Cardiac atrium fibroblast (primary cell): ENCODE measurements around the gene TMEM225. TPM values are rescaled to one million over a fixed set of nuclear protein-coding genes. Genes with fewer than 3 reads are reported as not detected.

ENCODE experiments used
- total RNA-seq: library from RNA; depleted of rRNA; stranded (reverse); fragments of >200 nt; gene quantifications from 2 replicates; pipeline ENCODE4 v1.2.3, GENCODE V29; 2015

Gene TMEM225, protein sequence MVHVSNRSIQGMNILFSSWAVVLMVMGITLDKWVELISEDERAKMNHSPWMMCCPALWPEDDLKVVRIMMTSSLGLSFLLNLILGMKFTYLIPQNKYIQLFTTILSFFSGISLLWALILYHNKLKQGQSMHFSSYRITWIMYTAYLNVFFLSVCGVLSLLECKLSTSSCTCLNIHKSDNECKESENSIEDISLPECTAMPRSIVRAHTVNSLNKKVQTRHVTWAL
- not detected in 2 replicates for total RNA-seq

GRCh38 chr11:123885570-123885969 lies at the start of gene TMEM225:
TMEM225 (minus strand) TSS chr11:123885670; CDS start chr11:123885425, 245 bp downstream.

DNA sequence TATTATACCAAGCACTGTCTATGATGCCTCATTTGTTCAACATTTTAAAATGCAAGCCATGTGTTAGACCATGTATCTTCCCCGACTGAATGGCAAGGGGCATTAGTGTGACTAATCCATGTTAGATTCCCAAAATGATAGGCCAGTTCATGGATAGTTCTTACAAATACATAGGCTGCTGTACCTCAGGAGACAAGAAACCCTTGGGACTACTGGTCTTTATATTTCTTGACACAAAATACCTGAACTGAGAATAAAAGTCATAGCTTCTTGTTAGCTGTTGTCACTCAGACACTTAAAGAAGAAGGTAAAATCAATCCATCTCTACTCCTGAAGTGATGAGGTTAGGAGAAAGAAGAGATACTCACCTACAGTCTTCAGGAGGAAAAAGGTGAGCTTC lies 16.4 kb upstream of the TMEM225 start, which contains the start of gene OR8D4:
TSS of gene OR8D4 (plus strand) at position 301 of the 400 bp plus-strand sequence. CDS start 4,265 bp downstream, outside the sequence.

Other genes with a start within 250 kb of the TMEM225 start
- gene SCN3B, start 231.0 kb downstream of the TMEM225 start, total RNA-seq: 0.49 TPM in 1 of 2 replicates, not detected in the other
- gene ZNF202, start 144.0 kb downstream of the TMEM225 start, total RNA-seq: 2.7 and 5.3 TPM in 2 replicates
- gene OR6X1, start 131.2 kb downstream of the TMEM225 start, total RNA-seq: not detected in 2 replicates
- gene OR6M1, start 79.3 kb downstream of the TMEM225 start, total RNA-seq: 0.32 TPM in 1 of 2 replicates, not detected in the other
- gene OR8D4, start 16.5 kb upstream of the TMEM225 start, total RNA-seq: not detected in 2 replicates
- gene OR4D5, start 53.9 kb upstream of the TMEM225 start, total RNA-seq: not detected in 2 replicates
- not detected in 2 replicates for gene OR6T1, start 58.2 kb upstream of the TMEM225 start, total RNA-seq
- gene OR10S1, start 92.1 kb upstream of the TMEM225 start, total RNA-seq: not detected in 2 replicates
- gene OR10G6, start 109.5 kb upstream of the TMEM225 start, total RNA-seq: not detected in 2 replicates
- not detected in 2 replicates for gene OR10G4, start 127.3 kb upstream of the TMEM225 start, total RNA-seq
- gene OR10G9, start 137.3 kb upstream of the TMEM225 start, total RNA-seq: not detected in 2 replicates
- gene OR10G8, start 141.1 kb upstream of the TMEM225 start, total RNA-seq: not detected in 2 replicates
- not detected in 2 replicates for gene OR10G7, start 155.7 kb upstream of the TMEM225 start, total RNA-seq
- 10.2 and 13.9 TPM in 2 replicates for gene VWA5A, start 229.8 kb upstream of the TMEM225 start, total RNA-seq